Astrocyte of the hippocampus (primary cell): ENCODE measurements around the gene NXPE4.

Experiments used
- DNase-seq: peaks from one replicate; pipeline ENCODE4 v3.0.0; 2011; ENCODE audit warnings: low read depth, low spot score

The NXPE4 gene

GRCh38 chr11:114559425-114560310 is 35.9 kb downstream of the NXPE4 start, which contains the start of gene NXPE1:
TSS of gene NXPE1 (minus strand) at chr11:114559881. CDS start at chr11:114551201, 8,680 bp downstream.
- no peak for DNase-seq

GRCh38 chr11:114556135-114556534 is 39.5 kb downstream of the NXPE4 start:
- peak; percentile 1 for DNase-seq

- peak; percentile 14 for DNase-seq
Observed at GRCh38 chr11:114553642-114554041, 41.9 kb downstream of the NXPE4 start.

GRCh38 chr11:114551060-114551459 is 44.5 kb downstream of the NXPE4 start:
- DNase-seq, result no peak

GRCh38 chr11:114525682-114526081 is 69.9 kb downstream of the NXPE4 start:
- DNase-seq, result no peak

- no peak for DNase-seq
Observed at GRCh38 chr11:114524122-114524521, 71.5 kb downstream of the NXPE4 start.

- no peak for DNase-seq
Observed at GRCh38 chr11:114522818-114523217, 72.8 kb downstream of the NXPE4 start.
